ENCODE measurements around the gene CBARP. TPM values are rescaled to one million over a fixed set of nuclear protein-coding genes. Genes with fewer than 3 reads are reported as not detected.

The CBARP gene
- total and polyA plus RNA-seq, 2 of the 13 experiments (the other 11 are each of a cell fraction or from before 2014, with no cell fraction given): 1.2 to 1.4 TPM

GRCh38 chr19:1283207-1283916, 45.6 kb upstream of the CBARP start (continued):
- TF ChIP-seq TEF (CRISPR knock-in tag; IDR thresholded peaks at IDR 0.05) (no peak), ZBTB42 (CRISPR knock-in tag; IDR thresholded peaks at IDR 0.05) (no peak), ZNF431 (CRISPR knock-in tag; IDR thresholded peaks at IDR 0.05; ENCODE audit: borderline replicate concordance, low read depth) (no peak), THAP9 (CRISPR knock-in tag; IDR thresholded peaks at IDR 0.05; ENCODE audit: borderline replicate concordance) (peak; percentile 28; the same call in 1 of the 2 replicates), ZBTB10 (CRISPR knock-in tag; IDR thresholded peaks at IDR 0.05; ENCODE audit: borderline replicate concordance) (no peak), LCORL (IDR thresholded peaks at IDR 0.05) (no peak), LCORL (CRISPR knock-in tag; IDR thresholded peaks at IDR 0.05) (peak; percentile 93), ZNF274 (CRISPR knock-in tag; IDR thresholded peaks at IDR 0.05) (no peak), HMG20B (CRISPR knock-in tag; conservative IDR thresholded peaks at IDR 0.05) (peak; percentile 61; the same call in 1 of the 2 replicates), CREB1 (IDR thresholded peaks at IDR 0.05) (no peak), CREB1 (CRISPR knock-in tag; IDR thresholded peaks at IDR 0.05) (no peak), EZH2 (conservative IDR thresholded peaks at IDR 0.05; ENCODE audit: low read depth, low read length) (no peak), ZNF570 (CRISPR knock-in tag; IDR thresholded peaks at IDR 0.05; ENCODE audit: borderline replicate concordance) (no peak), IKZF1 (IDR thresholded peaks at IDR 0.05) (no peak), HMGXB4 (CRISPR knock-in tag; IDR thresholded peaks at IDR 0.05; ENCODE audit: borderline replicate concordance in 1 of 2, low read depth in 1 of 2) (peak in 1 of 2 experiments; percentile 55; a peak in 2 of 4 replicates), RBM39 (IDR thresholded peaks at IDR 0.05; ENCODE audit: low read depth, low read length, poor library complexity, severe bottlenecking) (peak; percentile 0), ZNF121 (CRISPR knock-in tag; IDR thresholded peaks at IDR 0.05) (no peak; the same call in 1 of the 2 replicates), KDM3A (CRISPR knock-in tag; IDR thresholded peaks at IDR 0.05; ENCODE audit: low read depth) (no peak), ZNF841 (CRISPR knock-in tag; IDR thresholded peaks at IDR 0.05; ENCODE audit: borderline replicate concordance) (no peak), TGIF2 (CRISPR knock-in tag; IDR thresholded peaks at IDR 0.05) (no peak), ISX (CRISPR knock-in tag; conservative IDR thresholded peaks at IDR 0.05) (no peak)
